GM18858 (cell line): ENCODE data around the gene RALGDS.

Source experiments
- ATAC-seq: cut with Tn5 transposase; IDR thresholded peaks from one replicate; pipeline ENCODE4 v1.9.1; 2021; ENCODE audit not compliant: unreplicated experiment

RALGDS gene

DNA sequence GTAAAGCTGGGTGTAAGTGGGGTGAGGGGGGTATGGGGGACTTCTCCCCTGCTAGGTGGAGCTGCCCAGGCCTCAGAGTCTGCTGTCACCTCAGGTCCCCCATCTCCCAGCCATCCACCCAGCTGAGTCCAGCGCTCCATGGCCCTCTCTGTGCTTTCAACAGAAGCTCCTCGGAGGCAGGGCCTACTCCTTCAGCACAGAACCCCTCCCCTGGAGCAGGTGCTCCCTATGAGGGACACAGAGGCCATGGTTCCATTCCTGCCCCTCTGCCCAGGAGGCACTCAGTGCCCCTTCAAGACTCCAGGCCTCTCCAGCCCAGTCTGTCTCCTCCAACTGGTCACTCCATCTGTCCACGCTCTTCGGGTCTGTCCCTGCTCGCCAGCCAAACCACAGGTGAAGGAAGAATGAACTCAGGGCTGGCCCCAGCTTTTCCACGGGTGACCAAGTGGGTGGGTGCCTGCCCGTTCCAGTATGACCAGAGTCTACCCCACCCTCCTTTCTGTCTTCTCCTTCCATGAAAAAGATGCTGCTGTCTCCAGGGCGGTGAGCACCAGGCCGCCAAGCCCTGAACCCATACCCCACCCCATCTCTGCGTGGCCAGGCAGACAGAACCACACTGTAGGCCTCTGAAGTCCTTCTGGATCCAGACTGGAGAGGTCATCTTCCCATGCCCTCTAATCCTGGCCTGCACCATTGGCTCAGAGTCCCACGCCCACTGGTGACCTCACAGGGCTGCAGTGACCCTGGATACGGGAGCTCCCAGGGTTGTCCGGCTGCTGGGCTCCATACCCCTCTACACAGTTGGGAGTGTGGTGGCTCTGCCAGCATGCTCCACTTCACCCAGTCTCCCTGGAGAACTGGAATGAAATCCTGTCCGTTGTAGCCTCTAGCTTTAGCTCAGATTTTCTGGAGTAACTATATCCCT, 30.8 kb upstream of the RALGDS start:
- ATAC-seq = no peak

DNA sequence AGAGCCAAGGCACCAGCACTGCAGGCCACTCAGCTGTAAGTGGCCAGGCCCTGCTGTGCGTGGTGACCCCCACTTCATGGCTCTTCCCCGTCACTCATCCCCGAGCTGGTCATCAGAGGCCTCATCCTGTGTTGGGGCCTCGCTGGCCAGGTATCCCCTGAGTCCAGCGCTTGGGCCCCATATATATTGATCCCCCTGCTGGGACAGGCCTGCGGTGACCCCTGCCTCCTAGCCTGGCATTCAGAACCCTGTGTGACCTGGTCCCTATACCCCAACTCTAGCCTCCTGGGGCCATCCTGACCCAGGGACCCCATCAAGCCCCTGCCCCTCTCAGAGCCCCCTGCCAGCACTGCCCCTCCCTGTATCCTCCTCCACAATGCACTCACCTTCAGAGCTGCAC, 30.0 kb upstream of the RALGDS start:
- no peak for ATAC-seq

DNA sequence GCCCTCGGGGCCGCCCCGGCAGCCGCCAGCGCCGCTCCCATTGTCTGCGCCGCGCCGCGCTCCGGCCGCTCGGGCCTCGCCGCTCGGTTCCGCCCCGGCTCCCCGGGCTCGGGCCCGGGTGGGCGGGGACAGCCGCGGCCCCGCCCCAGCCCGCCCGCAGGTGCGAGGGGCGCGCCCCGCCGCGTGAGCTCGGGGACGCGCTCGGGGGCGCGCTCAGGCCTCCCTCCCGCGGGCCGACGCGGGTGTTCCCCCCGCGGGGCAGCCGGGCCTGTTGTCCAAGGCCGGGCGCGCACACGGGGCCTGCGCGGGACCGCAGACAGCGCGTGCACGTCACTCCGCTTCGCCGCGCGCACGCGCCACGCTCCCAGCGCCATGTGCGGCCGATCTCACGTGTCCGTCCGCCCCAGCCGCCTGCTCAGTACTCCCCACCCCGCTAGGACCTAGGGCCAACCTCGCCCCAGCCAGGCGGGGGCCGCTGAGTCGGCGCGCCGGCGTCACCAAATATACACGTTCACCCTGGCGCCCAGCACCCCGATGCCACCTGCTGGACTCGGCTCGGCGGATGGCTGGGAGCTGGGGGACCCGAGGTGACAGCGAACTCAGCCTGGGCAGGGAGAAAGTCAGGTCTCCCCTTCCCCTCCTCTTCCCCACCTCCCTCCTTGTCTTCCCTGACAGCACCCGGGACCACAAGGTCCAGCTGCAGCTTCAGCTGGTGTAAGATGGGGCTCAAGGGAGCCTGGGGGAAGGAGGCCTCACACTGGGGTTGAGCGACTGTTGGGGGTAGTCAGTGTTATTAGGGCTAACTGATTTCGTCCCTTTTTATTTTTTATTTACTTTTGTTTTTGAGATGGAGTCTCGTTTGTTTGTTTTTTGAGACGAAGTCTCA, 28.3 kb upstream of the RALGDS start:
- peak; percentile 50 for ATAC-seq

- ATAC-seq = peak; percentile 1
These were observed 27.4 kb upstream of the RALGDS start for GRCh38 chr9:133148199-133149129.

DNA sequence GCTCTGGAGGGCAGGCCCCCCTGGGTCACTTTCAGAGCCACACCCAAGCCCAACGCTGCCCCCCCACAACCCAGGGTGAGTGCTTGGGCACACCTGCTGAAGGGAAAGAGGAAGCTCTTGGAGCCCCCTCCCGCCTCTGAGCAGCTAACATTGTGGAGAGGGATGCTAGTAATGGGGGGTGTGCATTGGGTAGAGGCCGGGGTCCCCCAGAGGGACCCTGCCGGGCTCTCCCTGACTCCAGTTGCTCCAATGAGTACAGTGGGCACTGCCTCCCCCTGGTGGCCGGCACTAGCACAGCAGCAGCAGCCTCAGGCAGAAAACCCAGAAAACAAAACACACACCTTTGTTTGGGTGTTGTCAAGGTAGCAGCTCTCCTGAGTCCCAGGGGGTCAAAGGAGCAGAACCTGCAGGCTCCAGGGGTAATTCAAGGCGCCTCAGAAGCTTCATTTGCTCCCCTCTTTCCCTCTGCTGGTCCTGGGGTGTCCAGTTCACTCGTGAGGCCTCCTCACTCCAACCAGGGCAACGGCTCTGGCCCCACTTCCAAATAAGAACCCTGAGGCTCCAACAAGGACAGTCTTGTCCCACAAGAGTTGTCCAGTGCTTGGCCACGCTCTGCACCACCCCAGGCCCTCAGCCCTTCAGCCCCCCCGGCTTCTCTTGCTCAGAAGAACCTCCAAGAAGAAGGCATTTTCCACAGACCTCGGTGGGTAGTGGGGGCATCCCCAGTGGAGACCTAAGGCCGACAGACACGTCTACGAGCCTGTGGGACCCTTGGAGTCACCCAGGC, 26.6 kb upstream of the RALGDS start:
- no peak for ATAC-seq

GRCh38 chr9:133146746-133147411, 25.8 kb upstream of the RALGDS start:
- no peak for ATAC-seq

- ATAC-seq = no peak
These were observed 24.1 kb upstream of the RALGDS start for GRCh38 chr9:133144904-133145851.

- peak; percentile 40 for ATAC-seq
These were observed 23.3 kb upstream of the RALGDS start for GRCh38 chr9:133144142-133144903.

DNA sequence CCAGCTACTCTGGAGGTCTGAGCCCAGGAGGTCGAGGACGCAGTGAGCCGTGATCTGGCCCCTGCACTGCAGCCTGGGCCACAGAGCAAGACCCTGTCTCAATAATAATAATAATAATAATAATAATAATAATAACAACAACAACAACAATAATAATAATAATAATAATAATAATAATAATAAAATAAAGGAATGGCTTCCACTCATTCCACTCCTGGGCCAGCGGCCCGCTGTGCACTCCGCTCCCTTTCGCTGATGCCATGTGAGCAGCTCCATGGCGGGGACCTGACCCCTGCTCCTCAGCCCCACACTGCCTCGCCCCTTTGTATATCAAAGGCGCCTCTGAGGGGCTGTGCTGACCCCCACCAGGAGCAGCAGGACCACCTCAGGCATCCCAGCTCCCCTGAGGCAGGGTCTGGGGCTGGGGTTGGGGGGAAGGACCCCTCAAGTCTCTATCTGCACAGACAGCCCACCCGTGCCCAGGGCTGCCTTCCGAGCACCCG, 22.6 kb upstream of the RALGDS start:
- ATAC-seq = no peak

GRCh38 chr9:133142684-133143622, 21.9 kb upstream of the RALGDS start:
- ATAC-seq = no peak

DNA sequence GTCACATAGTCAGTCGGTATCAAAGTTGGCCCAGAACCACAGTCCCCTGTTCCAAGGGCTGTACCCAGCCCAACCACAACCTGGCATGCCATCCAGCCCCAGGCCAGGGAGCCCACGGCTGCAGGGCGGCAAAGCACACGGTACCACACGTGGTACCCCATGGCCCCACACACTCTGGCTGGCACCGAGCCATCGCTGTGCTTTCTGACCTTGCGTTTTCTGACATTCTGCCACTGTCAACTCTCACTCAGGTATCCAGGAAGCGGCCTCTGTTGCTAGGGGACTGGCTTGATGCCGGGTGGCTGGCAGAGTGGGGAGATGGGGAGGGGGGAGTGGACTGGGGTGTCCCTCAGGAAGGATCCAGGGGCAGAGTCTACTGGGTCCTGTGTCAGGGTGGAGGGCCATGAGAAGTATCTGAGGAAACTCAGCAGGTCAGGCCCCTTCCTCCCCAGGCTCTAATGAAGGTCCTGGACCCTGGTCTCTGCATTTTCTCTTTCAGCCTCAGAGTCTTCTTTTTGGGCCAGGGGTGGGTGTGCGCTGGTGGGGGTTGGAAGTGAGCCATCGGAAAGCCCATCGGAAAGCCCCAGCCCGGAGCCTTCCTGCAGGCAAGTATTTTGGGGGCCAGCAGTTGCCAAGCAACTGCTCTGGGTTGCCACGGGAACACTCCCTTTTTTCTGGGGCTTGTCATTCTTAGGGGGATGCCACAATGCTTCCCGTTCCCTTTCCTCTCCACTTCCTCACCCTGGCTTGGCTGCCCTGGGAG, 21.0 kb upstream of the RALGDS start:
- ATAC-seq = no peak

DNA sequence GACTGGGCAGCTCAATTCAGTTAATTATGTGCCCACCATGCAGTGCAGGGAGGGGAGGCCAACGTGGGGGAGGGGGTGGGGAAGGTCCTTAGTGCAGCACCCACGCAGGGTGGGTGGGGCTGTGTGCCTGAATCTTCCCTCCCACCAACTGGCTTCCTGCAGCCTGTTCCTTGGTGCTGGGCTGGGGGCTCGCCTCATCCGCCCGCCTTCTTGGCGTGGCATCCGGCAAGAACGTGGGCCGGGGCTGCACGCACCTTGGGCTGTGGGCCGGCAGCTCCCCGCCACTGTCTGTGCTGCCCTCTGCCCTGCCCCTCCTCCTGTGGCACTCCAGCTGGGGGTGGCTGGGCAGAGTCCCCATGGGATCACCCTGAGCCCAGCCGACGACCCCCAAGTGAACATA, 19.6 kb upstream of the RALGDS start:
- no peak for ATAC-seq

- ATAC-seq = no peak
These were observed 19.1 kb upstream of the RALGDS start for GRCh38 chr9:133140174-133140505.

GRCh38 chr9:133139246-133140173, 18.5 kb upstream of the RALGDS start:
- ATAC-seq = no peak
